Measurements from ENCODE around the gene HNRNPDL. TPM values are rescaled to one million over a fixed set of nuclear protein-coding genes. Genes with fewer than 3 reads are reported as not detected.

HNRNPDL gene
- polyA plus RNA-seq, 1 donor from 2014 or later, result 1,146 TPM

DNA sequence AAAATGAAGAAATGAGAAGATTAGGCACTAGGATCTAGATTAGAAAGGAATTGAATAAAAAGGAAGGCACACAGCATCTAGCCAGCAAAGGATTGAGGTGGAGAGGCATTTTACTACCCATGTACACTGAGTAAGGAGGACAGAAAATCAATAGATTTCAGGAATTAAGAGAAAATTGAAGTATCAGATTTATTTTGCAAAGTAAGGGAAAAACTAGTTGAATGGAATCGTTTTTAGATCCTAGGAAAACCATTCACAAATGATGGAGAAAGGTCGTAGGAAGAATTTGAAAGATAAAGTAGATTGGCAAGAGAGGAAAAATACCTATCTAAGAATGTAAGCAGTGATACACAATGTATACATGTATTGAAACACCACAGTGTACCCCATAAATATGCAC, 31.4 kb upstream of the HNRNPDL start:
- no peaks in the 10 kb centered on the region for H3K27me3 ChIP-seq (ENCODE audit: insufficient read depth, low read depth, low read length)
- no peak overlapping the region for H3K27ac ChIP-seq (ENCODE audit: low read length)
- H3K9ac ChIP-seq (ENCODE audit: low read length), result no peak overlapping the region
- no peak overlapping the region for H3K4me2 ChIP-seq (ENCODE audit: low read length)
- H3K79me2 ChIP-seq (replicated peaks; ENCODE audit: insufficient read depth, low read length), result no peaks in the 10 kb centered on the region
- no peak for TF ChIP-seq RAD21 (conservative IDR thresholded peaks at IDR 0.05)
- TF ChIP-seq POLR2AphosphoS5 (IDR thresholded peaks at IDR 0.05), result no peak
- TF ChIP-seq, protein P1, sequence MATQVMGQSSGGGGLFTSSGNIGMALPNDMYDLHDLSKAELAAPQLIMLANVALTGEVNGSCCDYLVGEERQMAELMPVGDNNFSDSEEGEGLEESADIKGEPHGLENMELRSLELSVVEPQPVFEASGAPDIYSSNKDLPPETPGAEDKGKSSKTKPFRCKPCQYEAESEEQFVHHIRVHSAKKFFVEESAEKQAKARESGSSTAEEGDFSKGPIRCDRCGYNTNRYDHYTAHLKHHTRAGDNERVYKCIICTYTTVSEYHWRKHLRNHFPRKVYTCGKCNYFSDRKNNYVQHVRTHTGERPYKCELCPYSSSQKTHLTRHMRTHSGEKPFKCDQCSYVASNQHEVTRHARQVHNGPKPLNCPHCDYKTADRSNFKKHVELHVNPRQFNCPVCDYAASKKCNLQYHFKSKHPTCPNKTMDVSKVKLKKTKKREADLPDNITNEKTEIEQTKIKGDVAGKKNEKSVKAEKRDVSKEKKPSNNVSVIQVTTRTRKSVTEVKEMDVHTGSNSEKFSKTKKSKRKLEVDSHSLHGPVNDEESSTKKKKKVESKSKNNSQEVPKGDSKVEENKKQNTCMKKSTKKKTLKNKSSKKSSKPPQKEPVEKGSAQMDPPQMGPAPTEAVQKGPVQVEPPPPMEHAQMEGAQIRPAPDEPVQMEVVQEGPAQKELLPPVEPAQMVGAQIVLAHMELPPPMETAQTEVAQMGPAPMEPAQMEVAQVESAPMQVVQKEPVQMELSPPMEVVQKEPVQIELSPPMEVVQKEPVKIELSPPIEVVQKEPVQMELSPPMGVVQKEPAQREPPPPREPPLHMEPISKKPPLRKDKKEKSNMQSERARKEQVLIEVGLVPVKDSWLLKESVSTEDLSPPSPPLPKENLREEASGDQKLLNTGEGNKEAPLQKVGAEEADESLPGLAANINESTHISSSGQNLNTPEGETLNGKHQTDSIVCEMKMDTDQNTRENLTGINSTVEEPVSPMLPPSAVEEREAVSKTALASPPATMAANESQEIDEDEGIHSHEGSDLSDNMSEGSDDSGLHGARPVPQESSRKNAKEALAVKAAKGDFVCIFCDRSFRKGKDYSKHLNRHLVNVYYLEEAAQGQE (IDR thresholded peaks at IDR 0.05; ENCODE audit: borderline replicate concordance), result no peak
- no peak for TF ChIP-seq EP300 (conservative IDR thresholded peaks at IDR 0.05; ENCODE audit: poor library complexity, severe bottlenecking)
- no peak for TF ChIP-seq EZH2 (IDR thresholded peaks at IDR 0.05; ENCODE audit: borderline replicate concordance, insufficient read depth, low read length, poor library complexity, severe bottlenecking)
- TF ChIP-seq, protein P2, sequence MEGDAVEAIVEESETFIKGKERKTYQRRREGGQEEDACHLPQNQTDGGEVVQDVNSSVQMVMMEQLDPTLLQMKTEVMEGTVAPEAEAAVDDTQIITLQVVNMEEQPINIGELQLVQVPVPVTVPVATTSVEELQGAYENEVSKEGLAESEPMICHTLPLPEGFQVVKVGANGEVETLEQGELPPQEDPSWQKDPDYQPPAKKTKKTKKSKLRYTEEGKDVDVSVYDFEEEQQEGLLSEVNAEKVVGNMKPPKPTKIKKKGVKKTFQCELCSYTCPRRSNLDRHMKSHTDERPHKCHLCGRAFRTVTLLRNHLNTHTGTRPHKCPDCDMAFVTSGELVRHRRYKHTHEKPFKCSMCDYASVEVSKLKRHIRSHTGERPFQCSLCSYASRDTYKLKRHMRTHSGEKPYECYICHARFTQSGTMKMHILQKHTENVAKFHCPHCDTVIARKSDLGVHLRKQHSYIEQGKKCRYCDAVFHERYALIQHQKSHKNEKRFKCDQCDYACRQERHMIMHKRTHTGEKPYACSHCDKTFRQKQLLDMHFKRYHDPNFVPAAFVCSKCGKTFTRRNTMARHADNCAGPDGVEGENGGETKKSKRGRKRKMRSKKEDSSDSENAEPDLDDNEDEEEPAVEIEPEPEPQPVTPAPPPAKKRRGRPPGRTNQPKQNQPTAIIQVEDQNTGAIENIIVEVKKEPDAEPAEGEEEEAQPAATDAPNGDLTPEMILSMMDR (IDR thresholded peaks at IDR 0.05; ENCODE audit: poor library complexity, severe bottlenecking), result no peak
- TF ChIP-seq TAF1 (IDR thresholded peaks at IDR 0.05; ENCODE audit: low read depth), result no peak
- TF ChIP-seq SMC3 (conservative IDR thresholded peaks at IDR 0.05; ENCODE audit: poor library complexity), result no peak
- TF ChIP-seq MXI1 (conservative IDR thresholded peaks at IDR 0.05; ENCODE audit: poor library complexity, severe bottlenecking), result no peak
- H3K36me3 ChIP-seq (ENCODE audit: insufficient read depth, low read length), result no peaks in the 10 kb centered on the region
- no peaks in the 10 kb centered on the region for H4K20me1 ChIP-seq (ENCODE audit: insufficient read depth)
- H3K9me2 ChIP-seq (ENCODE audit: insufficient read depth, low read length), result no peaks in the 10 kb centered on the region
- no peaks in the 10 kb centered on the region for H3F3A ChIP-seq (ENCODE audit: insufficient read depth, low read length, poor library complexity, severe bottlenecking)
- H2AFZ ChIP-seq (ENCODE audit: low read depth, low read length), result no peak overlapping the region
- no peak overlapping the region for H3K4me3 ChIP-seq (ENCODE audit: low read length)
- no peaks in the 10 kb centered on the region for H3K9me3 ChIP-seq (ENCODE audit: low read length)

DNA sequence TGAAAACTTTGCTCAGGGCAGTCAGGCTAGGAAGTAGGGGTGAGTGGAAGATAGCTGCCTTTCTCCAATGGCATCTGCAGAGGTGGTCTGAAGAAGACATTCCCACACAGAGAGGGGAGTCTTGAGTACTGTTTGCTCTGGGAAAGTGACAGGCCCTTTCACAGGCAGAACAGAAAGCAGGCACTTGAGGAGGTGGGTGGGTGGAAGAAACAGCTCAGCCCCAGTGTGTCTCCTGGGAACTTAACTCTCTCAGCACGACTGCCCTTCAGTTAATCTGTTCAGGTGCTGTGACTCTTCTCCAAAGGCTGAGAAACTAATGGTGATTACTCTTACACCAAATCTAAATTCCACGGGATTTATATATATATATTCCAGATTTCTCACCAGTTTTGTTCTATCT, 28.5 kb upstream of the HNRNPDL start:
- Histone ChIP-seq H3F3A (ENCODE audit: insufficient read depth, low read length, poor library complexity, severe bottlenecking) (no peaks in the 10 kb centered on the region), H3K4me3 (ENCODE audit: low read length) (no peak overlapping the region), H3K9me2 (ENCODE audit: insufficient read depth, low read length) (no peaks in the 10 kb centered on the region), H3K9me3 (ENCODE audit: low read length) (no peaks in the 10 kb centered on the region), H4K20me1 (ENCODE audit: insufficient read depth) (no peaks in the 10 kb centered on the region), H3K79me2 (replicated peaks; ENCODE audit: insufficient read depth, low read length) (no peaks in the 10 kb centered on the region), H3K27me3 (ENCODE audit: insufficient read depth, low read depth, low read length) (no peaks in the 10 kb centered on the region), H2AFZ (ENCODE audit: low read depth, low read length) (no peak overlapping the region), H3K4me2 (ENCODE audit: low read length) (no peak overlapping the region), H3K36me3 (ENCODE audit: insufficient read depth, low read length) (no peaks in the 10 kb centered on the region), H3K27ac (ENCODE audit: low read length) (no peak overlapping the region), H3K9ac (ENCODE audit: low read length) (no peak overlapping the region)
- TF ChIP-seq EZH2 (IDR thresholded peaks at IDR 0.05; ENCODE audit: borderline replicate concordance, insufficient read depth, low read length, poor library complexity, severe bottlenecking), result no peak
- TF ChIP-seq POLR2AphosphoS5 (IDR thresholded peaks at IDR 0.05), result no peak
- no peak for TF ChIP-seq SMC3 (conservative IDR thresholded peaks at IDR 0.05; ENCODE audit: poor library complexity)
- TF ChIP-seq TAF1 (IDR thresholded peaks at IDR 0.05; ENCODE audit: low read depth), result no peak

All from neural cell (in vitro differentiated cells).